GM21737 (cell line): Measurements from ENCODE around the gene NLK.
"Not testable (repeated sequence)": the region's sequence is repeated elsewhere in the genome, so short reads cannot be mapped to it uniquely, and the experiment has no call there.

ENCODE experiments used
- ATAC-seq: cut with Tn5 transposase; IDR thresholded peaks from one replicate; pipeline ENCODE4 v1.9.1; 2021; ENCODE audit warnings: mild to moderate bottlenecking, moderate library complexity; ENCODE audit not compliant: unreplicated experiment

The NLK gene

DNA sequence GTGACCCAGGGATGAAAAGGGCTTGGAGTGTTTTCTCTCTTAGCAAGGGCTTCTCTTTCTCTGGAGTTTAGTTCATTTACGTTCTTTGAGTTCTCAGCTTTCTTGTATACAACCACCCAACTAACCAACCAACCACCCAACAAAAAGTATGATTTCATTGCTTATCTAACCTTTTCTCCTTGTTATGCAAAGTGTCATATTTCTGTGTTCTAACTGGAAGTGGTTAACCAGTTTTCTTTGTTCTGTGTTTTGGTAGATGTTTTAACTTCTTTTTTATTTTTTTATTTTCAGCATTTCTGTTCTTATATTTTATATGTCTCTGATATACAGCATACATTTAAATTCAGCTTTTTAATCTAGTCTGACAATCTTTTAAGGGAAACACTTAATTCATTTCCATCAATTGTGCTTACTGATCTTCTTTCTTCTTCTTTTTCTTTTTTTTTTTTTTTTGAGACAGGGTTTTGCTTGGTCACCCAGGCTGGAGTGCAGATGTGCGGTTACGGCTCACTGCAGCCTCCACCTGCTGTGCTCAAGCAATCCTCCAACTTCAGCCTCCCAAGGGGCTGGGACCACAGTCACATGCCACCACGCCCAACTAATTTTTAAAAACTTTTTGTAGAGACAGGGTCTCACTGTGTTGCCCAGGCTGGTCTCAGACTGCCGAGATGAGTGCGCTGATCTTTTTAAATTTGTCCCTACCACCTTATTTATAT, 29.6 kb downstream of the NLK start:
- ATAC-seq: no peak

DNA sequence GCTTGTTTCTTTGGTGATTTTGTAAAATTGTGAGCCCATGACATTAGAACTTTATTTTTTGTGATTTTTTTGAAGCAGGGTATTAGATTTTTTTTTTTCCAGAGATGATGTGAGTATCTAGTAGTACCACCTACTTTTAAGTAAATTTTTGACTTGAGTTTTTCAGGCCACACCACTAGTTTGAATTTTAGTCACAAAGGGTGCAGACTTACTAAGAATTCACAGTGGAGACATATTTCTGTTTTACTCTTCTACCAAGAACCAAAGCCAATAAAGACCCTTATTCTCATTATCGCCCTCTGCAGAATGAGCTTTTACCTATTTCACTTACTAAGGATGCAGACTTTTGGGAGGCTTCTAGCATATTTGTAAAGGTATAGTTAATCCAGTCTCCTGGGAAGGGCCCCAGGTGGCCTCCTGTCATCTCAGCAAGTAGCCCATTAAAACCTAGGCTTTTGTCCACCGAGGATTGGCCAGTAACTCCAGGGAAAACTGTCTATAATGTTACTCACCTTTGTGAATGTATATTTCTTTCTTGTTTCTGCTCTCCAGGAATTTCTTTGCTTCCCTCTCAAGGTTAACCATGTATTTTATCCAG, 30.6 kb downstream of the NLK start:
- no peak for ATAC-seq

DNA sequence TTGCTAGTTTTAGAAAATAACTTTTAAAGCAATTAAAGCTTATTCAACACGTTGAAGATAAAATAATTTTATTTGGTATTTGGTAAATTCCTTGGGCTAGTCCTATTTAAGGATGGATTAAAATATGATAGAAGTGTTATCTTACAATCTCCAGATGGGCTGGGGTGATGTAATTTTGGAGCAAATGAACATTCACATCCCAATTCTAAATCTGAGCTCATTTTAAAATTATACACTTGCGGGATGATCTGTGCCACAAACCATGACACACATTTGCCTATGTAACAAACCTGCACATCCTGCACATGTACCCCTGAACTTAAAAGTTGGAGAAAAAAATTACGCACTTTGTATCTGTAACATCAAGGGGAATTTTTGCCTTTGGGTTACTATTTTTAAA, 31.5 kb downstream of the NLK start:
- no peak for ATAC-seq

DNA sequence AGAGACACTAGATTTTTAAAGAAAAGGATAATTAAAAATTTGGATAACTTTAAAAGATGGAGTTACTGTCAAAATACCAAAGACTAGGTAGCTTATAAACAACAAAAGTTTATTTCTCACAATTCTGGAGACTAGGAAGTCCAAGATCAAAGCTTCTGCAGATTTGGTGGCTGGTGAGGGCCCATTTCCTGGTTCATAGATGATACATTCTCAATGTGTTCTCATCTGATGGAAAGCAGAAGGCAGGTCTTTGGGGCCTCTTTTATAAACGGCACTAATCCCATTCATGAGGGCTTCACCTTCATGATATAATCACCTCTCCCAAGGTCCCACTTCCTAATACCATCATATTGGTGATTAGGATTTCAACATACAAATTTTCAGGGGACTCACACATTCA, 33.7 kb downstream of the NLK start:
- no peak for ATAC-seq

DNA sequence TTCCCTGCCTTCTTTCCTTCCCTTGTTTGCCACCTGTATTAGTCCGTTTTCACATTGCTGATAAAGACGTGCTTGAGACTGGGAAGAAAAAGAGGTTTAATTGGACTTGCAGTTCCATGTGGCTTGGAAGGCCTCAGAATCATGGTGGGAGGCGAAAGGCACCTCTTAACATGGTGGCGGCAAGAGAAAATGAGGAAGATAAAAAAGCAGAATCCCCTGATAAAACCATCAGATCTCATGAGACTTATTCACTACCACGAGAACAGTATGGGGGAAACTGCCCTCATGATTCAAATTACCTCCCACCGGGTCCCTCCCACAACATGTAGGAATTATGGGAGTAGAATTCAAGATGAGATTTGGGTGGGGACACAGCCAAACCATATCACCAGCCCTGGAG, 34.7 kb downstream of the NLK start:
- not testable (repeated sequence) for ATAC-seq

DNA sequence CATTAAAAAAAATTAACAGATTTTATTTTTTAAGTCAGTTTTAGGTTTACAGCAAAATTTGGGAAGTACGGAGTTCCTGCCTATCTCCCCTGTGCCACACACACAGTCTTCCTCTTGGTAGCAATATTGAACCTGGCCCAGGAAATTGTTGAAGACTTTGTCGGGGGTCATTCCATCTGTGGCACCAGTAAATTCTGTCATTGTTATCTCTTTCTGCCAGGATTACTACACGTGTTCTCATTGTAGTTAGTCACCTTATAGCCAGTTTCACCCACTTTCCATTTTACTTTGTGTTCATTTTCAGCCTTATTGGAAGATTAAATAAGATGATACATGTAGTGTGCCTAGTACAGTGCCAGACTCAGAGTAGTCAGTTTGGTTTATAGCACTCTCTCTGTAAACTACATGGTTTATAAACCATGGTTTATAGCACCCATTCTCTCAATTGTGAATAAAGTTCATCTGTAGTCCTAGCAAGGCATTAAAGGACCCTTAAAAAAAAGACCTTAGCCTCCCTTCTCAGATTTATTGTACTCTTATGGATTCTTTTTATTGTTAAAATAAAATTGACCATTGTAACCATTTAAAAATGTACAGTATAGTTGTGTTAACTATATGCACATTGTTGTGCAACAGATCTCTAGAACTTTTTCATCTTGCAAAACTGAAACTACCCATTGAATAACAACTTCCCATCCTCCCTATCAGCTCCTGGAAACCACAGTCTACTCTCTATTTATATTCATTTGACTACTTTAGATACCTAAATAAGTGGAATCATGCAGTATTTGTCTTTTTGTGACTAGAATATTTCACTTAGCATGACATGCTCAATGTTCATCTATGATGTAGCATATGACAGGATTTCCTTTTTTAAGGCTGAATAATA, 36.1 kb downstream of the NLK start:
- ATAC-seq: no peak

DNA sequence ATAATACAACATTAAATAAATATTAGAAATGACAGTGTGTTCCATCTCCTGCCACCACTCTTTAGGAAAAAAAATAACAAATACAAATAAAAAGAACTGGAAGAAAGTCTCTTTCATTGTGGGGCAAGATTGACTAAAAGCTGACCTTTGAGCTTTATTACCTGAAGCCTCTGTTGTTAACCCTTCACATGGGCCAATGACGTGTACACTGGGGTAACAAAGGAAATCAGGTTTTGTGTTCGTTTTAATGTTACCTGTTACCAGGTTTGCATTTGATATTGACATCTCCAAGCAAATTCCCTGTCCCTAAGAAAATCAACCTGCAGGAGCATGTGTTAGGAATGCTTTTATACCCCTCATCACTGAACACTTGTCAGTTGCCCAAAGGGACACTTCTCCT, 39.0 kb downstream of the NLK start:
- ATAC-seq: no peak

DNA sequence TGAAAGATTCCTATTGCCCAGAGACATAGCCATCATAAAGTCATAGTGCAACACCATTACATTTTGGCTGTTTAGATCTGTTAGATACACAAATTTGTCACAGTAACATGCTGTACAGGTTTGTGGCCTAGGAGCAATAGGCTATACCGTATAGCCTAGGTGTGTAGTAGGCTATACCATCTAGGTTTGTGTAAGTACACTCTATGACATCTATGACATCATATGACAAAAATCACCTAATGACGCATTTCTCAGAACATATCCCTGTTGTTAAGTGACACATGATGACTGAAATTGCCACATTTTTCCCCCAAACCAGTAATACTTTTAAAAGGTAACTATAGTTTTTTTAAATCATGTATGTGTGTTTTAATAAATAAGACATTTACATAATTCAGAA, 43.3 kb downstream of the NLK start:
- no peak for ATAC-seq

DNA sequence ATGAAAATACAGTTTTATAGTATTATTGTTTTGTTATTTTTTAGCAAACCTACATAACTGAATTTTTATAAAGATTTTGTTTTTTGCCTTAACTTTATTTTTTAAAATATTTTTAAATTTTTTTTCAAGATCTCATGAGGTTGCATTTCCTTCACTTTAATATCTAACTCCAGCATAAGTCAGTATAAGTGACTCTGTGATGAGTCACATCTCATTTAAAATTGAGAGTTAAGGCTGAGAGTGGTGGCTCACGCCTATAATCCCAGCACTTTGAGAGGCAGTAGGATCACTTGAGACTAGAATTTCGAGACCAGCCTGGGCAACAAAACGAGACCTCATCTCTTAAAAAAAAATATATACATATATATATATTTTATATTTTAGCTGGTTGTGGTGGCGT, 44.0 kb downstream of the NLK start:
- no peak for ATAC-seq

DNA sequence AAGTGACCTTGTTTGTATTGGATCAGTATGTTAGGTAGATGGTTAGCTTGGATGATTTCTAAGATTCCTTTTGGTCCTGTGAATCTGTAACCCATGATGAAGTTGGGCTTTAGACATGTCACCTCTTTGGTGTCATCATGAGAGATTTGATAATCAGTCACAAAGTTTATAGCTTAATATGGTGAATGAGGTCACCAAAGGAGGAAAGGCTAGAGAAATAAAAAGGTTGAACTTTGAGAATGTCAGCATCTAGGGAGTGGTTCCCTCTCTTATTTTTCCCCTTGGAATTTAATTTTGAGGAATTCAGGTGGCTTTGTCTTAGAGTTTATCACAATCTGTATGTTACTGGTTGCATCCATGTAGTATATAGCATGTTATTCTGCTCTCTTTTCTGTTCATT, 45.3 kb downstream of the NLK start:
- no peak for ATAC-seq

DNA sequence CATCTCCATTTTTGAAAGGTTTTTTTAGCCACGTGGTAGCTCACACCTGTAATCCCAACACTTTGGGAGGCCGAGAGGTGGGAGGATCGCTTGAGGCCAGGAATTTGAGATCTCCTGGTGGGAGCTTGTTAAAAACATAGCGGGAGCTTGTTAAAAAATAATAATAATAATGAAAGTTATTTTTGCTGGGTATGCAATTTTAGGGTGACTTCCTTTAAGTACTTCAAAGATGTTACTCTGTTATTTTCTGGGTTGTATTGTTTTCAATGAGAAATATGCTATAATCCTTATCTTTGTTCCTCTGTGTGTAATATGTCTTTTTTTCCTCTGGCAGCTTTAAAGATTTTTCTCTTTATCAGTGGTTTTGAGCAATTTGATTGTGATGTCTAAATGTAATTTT, 48.1 kb downstream of the NLK start:
- ATAC-seq: no peak

DNA sequence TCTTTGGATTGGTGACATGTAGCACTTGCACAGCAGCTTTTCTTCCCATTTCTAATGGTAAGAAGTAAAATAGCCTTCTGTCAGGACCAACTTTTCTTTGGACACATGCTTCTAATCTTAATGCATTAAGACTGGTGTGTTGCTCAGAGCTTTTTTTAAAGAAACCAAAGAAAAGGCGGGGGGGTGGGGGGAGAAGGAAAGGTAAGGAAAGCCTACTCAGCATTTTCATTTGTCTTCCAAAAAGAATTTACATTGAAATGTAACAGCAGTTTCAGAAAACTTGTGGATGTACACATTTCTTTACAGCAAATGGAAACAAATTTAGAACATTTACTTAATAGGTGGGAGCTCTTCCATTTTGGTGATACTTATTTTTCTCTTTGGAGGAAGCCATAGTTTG, 49.6 kb downstream of the NLK start:
- no peak for ATAC-seq

DNA sequence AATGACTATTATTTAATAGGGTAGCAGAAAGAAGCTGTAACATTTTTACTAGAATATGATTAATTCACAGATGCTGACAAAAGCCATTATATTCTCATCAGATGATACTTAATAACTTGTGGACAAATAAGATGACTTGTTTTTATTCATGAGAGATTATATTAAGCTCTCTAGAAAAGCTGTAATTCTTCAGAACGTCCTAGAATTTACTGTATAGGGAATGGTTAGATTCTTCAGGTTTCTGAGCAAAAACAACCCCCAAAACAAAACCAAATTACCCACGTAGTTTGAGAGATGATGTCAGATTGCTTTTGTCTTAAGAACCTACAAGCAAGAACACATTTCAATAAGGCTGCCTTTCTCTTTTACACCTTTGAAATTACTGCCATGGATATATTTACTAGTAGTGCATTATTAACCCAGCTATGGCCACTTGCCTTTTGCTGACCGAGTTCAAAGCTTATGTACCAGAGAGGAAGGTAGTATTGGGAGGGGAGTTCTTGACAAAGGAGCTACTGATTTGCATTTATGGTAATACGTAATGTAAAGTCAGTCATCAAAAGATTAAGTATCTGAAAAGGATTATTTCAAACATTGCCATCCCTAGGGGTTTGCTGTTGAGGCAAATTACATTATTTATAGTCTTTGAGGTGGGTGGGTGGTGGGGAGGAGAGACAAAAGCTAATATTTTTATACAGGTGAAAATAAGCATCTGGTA, 51.7 kb downstream of the NLK start:
- ATAC-seq: no peak

DNA sequence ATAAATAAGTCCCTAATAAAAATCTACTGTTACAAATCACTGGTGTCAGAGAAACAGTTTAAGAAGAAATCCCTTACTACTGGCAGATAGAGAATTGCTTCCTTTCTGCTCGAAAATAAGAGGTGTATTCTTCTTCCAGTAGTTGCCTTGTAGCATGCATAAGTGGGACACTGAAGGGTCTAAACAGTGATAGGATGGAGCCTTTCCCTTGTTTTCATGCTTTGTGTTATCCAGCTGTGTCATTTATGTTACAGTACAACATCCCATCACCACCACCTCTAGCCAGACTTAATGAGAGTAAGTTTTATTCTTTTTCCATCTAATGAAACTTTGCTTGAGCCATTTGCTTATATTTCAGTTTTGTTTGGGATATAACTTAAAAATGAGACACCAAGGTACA, 54.3 kb downstream of the NLK start:
- no peak for ATAC-seq

DNA sequence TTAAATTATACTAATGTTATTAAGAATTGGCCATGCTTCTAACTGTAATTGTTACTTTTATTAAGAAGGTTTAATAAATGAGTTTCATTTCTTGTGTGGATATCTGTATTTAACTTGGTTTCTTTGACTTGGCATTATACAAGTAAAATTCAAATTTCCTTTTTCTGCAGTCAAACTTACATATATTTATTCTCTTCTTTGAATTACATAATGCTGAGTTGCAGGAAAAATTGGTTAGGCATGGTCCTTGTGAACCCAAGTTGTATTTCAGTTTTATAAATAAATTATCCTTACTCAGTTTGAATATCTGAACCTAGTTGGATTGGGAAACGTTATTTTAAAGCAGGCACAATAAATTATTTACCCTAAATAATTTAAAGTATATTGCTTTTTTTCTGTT, 54.8 kb downstream of the NLK start:
- ATAC-seq: no peak

DNA sequence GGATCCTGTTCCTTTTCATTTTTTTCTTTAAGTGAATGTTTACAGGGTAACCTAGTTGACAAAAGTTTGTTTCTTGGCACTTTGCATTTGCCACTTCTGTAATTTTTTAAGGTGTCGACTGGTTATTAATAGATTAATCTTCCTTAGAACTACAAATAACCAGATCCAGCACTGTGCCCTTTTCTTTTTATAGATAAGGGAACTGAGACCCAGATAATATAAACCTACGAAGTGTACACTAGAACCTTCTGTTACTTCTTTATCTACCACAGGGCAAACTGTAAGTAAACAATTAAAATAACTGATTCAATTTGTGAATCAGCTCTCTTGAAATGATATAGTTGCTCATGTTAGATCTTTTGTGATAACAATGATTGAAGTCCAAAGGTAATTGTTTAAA, 55.4 kb downstream of the NLK start:
- no peak for ATAC-seq

DNA sequence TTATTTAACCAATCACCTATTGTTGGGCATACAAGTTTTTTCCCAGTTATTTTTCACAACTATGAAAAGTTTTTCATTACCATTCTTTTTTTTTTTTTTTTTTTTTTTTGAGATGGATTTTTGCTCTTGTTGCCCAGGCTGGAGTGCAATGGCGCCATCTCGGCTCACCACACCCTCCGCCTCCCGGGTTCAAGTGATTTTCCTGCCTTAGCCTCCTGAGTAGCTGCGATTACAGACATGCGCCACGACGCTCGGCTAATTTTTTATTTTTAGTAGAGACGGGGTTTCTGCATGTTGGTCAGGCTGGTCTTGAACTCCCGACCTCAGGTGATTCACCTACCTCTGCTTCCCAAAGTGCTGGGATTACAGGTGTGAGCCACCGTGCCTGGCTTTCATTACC, 56.1 kb downstream of the NLK start:
- not testable (repeated sequence) for ATAC-seq

DNA sequence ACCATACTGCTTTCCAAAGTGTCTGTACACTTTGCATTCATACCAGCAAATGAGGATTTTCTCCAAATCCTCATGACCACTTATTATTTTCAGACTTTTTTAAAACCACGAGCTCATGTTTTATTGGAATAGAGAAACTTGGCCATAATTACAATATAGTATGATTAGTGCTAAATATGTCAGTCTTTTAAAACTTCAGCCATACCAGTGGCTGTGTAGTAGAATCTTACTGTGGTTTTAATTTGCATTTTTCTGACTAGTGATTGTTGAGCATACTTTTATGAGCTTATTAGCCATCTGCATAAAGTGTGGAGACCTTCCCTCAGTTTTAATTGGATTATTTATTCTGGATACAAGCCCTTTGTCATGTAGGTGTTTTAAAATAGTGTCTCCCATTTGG, 57.8 kb downstream of the NLK start:
- no peak for ATAC-seq

DNA sequence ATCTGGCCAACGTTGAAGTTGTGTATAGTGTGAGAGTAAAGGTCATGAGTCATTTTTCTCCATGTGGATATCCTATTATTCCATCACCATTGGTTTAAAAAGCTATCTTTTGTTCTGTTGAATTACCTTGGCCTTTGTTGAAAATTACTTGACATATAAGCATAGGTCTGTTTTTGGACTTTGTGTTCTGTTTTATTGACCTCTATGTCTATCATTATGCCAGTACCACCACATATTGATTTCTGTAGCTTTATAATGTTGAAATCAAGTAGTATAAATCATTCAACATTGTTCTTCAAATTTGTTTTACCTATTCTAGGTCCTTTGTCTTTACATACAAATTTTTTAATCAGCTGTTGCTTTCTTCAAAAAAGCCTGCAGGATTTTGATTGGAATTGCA, 58.5 kb downstream of the NLK start:
- no peak for ATAC-seq

DNA sequence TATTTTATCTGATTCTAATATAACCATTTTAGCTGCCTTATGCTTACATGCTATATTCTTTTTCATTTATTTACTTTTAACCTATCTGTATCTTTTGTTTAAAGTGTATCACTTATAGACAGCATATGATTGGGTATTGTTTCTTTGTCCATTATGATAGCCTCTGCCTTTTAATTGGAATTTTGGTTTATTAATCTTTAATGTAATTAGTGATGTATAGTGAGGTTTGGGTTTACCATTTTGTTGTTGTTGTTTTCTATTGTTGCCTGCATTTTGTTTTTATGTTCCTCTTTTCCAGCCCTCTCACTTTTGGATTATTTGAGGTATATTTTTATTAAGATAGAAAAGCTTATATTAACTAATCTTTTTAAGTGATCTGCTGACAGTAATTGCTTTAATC, 59.4 kb downstream of the NLK start:
- ATAC-seq: no peak

DNA sequence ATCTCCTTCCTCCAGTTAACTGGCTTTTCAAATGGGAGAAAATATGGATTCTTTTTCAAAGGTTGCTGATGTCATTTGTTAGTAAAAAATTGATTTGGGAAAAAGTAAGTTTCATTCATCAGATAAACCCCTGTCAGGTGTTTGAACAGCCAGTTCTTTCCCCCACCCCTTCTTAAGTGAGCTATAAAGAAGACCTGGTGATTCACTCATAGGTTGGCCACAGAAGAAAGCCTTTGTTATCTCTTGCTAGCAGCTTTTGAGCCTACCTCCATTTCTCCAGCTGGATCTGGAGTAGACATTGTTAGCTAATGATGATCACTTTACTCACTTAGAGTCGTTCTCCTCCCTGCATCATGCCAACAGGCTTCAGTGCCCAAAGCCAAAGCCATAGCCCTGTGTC, 63.0 kb downstream of the NLK start:
- ATAC-seq: no peak
